Measurements from ENCODE around the gene MYO15B.

MYO15B gene

DNA sequence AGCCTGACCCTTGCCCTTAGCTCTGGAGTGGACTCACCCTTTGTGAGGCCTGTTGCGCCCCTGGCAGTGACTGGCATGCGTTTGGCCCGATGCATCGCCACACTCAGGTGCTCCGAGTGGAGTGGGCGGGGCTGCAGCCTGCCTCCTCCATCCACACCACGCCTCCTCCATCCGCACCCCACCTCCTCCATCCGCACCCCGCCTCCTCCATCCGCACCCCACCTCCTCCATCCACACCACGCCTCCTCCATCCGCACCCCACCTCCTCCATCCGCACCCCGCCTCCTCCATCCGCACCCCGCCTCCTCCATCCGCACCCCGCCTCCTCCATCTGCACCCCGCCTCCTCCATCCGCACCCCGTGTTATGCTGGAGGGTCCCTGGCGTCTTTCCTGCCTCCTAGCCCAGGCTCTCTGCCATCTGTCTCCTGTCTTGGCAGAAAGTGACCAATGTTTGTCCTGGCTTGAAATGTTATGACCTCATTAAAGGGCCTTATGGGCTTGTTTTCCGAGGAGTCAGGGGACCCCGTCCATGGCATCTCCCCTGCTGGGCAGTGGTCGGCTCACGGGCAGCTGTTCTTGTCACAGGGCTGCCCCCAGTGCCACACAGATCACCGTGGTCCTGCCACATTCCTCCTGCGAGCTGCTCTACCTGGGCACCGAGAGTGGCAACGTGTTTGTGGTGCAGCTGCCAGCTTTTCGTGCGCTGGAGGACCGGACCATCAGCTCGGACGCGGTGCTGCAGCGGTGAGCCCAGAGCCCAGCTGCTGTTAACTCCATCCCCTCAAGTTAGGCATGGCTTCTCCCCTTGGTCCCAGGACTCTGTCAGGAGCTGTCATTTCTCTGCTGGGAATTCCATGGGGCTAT, 28.7 kb upstream of the MYO15B start:
- in situ Hi-C loops (cut with HindIII; ENCODE audit: low sequenced_read_pairs) = no loop called here

DNA sequence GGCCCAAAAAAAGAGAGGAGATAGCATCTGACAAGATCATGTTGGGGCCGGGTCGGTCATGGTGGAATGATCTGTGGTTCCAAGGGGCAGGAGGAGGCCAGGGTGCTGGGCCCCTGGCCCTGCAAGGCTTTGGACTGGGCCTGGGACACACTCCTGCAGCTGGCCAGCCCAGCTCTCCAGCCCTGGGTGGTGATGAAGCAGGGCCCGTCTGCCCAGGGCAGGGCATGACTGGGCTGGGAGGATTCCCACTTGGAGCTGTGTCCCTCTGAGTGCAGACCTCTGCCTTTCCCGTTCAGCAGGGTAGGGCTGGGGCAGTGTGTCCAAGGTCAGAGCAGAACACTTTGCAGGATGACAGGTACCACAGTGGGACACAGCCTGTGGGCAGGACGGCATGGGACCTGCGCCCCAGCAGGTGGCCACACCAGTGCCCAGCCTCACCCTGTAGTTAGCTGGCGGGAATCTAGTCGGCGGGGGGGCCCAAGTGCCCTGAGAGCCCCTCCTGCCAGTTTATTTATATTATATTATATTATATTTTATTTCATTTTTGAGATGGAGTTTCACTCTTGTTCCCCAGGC, 27.6 kb upstream of the MYO15B start:
- in situ Hi-C loops (cut with HindIII; ENCODE audit: low sequenced_read_pairs) = no loop called here

DNA sequence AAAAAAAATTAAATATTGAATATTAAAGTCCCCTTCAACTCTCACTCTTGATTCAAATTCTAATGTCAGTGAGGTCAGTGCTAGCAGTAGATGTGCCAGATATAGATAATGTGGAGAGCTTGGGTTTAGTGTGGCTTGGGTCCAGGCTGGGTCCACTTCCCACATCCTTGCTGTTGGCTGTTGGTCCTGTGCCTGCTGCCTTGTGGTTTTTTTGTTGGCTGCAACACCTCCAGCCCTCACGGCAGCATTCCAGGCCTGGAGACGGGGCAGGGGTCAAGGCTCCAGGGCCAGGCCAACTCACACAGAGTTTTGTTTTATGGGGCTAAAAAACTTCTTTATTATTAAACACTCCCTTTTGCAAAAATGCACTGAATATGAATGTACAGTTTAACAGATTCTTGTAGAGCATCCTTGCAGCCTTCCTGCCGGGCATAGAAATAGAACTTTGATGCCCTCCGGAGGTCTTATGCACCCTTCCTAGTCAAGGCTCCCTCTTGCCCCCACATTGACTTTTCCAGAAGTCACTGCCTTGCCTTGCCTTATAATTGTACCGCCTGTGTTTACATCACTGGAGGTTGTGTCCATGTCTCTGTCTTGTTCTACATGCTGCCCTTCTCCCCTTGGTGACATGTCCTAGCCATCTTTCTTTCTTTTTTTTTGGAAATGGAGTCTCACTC, 25.5 kb upstream of the MYO15B start:
- in situ Hi-C loops (cut with HindIII; ENCODE audit: low sequenced_read_pairs) = no loop called here

DNA sequence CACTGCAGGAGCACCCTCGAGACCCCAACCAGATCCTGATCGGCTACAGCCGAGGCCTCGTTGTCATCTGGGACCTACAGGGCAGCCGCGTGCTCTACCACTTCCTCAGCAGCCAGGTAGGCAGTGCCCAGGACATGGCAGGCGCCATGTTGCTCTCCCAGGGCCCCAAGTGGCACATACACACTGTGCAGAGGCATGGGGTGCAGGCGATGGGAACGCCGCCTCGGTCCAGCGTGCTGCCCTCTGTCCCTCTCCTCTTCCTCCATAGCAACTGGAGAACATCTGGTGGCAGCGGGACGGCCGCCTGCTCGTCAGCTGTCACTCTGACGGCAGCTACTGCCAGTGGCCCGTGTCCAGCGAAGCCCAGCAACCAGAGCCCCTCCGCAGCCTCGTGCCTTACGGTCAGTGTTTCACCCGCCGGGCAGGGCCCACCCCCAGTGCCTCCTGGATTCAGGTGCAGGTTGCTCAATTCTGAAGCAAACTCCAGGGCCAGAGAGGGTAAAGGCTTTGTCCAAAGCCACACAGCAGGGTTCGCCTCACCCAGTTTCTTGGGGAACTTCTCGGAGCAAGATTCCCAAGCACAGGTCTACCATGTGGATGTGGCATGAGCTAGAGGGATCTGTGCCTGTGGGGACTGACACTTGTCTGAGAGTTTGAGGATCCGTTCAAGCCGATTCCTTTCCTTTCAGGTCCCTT, 24.4 kb upstream of the MYO15B start:
- in situ Hi-C loops (cut with HindIII; ENCODE audit: low sequenced_read_pairs) = no loop called here

- in situ Hi-C loops (cut with HindIII; ENCODE audit: low sequenced_read_pairs) = no loop called here
These were observed 23.4 kb upstream of the MYO15B start for GRCh38 chr17:75564195-75564594.

DNA sequence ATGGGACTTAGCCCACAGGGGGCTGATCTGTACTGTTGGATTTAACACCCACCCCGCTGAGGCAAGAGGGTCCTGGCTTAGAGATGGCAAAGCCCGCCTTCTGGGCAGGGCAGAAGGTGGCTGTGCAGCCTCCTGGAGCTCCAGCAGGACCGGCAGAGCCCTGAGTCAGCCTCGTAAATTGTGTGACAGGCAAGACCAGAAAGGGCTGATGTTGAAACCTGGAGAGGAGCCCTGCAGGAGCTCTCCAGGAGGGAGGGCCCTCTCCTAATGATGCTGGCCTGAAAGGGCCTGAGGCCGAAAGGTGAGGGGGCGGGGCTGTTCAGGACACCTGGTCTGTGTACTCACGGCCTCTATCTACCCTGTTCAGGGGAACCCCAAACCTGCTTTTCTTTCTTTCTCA, 22.5 kb upstream of the MYO15B start:
- in situ Hi-C loops (cut with HindIII; ENCODE audit: low sequenced_read_pairs) = no loop called here

DNA sequence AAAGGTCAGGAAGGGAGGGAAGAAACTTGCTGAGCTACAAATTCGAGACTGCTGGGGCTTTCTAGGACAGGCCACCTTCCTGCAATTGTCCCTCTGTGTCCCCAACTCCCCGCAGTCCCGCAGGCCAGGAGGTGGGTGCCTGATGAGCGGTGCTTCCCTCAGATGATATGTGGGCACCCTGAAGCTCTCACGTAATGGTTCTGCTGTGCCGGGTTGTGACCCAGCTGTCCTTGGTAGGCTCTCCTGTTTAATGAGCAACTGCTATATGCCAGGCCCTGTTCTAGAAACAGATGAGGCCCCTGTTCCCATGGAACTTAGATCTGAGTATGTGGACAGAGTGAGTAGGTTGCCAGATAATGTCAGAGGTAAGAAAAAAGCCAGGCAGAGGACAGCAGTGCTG, 22.0 kb upstream of the MYO15B start:
- in situ Hi-C loops (cut with HindIII; ENCODE audit: low sequenced_read_pairs) = no loop called here

DNA sequence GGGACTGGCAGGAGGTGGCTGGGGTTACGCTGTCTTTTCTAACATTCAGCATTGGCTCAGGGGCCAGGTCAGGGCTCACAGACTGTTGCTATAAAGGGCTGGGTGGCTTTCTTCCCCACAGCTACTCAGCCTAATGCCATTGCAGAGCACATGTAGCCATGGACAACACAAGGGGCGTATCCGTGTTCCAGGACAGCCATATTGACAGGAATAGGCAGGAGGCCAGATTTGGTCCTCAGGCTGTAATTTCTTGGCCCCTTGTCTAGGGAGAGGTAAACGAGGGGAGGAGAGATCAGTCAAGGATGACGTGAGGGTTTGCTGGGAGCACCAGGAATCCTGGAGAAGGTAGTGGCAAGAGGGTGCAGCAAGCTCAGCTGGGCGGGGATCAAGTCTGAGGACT, 21.2 kb upstream of the MYO15B start:
- in situ Hi-C loops (cut with HindIII; ENCODE audit: low sequenced_read_pairs) = no loop called here

- in situ Hi-C loops (cut with HindIII; ENCODE audit: low sequenced_read_pairs) = no loop called here
These were observed 20.8 kb upstream of the MYO15B start for GRCh38 chr17:75566834-75567233.

DNA sequence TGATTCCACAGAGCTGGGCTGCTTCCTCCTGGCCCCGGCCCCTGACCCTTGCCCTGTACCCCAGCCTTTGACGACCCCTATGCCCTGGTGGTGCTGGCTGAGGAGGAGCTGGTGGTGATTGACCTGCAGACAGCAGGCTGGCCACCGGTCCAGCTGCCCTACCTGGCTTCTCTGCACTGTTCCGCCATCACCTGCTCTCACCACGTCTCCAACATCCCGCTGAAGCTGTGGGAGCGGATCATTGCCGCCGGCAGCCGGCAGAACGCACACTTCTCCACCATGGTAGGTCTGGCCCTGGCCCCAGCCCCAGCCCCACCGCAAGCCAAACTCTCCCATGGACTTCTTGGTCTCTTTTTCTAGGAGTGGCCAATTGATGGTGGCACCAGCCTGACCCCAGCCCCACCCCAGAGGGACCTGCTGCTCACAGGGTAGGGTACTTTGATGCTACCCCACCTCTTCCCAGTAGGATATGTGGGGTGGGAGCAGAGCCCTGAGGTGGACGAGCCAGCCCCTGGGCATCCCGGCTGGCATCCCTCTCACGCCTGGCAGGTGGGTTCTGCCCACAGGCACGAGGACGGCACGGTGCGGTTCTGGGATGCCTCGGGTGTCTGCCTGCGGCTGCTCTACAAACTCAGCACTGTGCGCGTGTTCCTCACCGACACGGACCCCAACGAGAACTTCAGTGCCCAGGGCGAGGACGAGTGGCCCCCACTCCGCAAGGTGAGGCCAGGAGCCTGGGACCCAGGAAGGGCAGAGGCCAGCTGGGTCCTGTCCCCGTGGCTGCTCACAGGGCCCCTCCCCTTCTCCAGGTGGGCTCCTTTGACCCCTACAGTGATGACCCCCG, 19.0 kb upstream of the MYO15B start:
- in situ Hi-C loops (cut with HindIII; ENCODE audit: low sequenced_read_pairs) = no loop called here

- in situ Hi-C loops (cut with HindIII; ENCODE audit: low sequenced_read_pairs) = no loop called here
These were observed 17.4 kb upstream of the MYO15B start for GRCh38 chr17:75570034-75570676.

DNA sequence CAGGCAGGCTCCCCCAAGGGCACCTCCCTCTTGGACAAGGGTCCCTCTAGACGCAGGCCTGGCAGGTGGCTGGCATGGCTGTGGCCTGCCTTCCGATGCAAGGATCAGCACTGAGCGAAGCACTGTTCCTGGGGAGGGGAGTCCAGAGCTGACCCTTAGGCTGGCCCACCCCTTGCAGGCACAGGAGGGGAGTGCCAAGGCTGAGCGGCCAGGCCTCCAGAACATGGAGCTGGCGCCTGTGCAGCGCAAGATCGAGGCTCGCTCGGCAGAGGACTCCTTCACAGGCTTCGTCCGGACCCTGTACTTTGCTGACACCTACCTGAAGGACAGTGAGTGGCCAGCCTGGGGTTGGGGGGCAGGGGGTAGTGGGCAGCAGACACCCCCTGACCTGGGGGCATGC, 16.8 kb upstream of the MYO15B start:
- in situ Hi-C loops (cut with HindIII; ENCODE audit: low sequenced_read_pairs) = no loop called here

GRCh38 chr17:75571197-75571884, 16.3 kb upstream of the MYO15B start:
- in situ Hi-C loops (cut with HindIII; ENCODE audit: low sequenced_read_pairs) = no loop called here

- in situ Hi-C loops (cut with HindIII; ENCODE audit: low sequenced_read_pairs) = no loop called here
These were observed 15.8 kb upstream of the MYO15B start for GRCh38 chr17:75571885-75572215.

GRCh38 chr17:75572713-75573539, 14.7 kb upstream of the MYO15B start:
- in situ Hi-C loops (cut with HindIII; ENCODE audit: low sequenced_read_pairs) = no loop called here

DNA sequence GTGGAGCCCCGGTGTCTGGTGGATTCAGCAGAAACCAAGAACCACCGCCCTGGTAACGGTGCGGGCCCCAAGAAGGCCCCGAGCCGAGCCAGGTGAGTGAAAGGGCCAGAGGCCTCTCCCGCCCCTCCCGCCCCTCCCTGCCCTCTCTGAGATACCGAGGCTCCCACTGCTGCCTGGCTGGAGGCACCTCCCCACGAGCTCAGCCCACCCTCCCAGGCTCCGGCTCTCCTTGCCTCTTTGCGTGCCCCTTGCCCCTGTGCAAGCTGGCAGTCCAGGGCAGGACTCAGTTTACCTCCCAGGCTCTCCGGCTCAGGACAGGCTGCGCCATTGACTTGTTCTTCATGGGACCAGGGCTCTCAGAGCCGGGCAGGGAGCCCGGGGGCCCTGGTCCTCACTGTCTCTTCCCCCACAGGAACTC, 14.1 kb upstream of the MYO15B start:
- in situ Hi-C loops (cut with HindIII; ENCODE audit: low sequenced_read_pairs) = no loop called here

- in situ Hi-C loops (cut with HindIII; ENCODE audit: low sequenced_read_pairs) = no loop called here
These were observed 13.6 kb upstream of the MYO15B start for GRCh38 chr17:75573994-75574393.

- in situ Hi-C loops (cut with HindIII; ENCODE audit: low sequenced_read_pairs) = no loop called here
These were observed 13.1 kb upstream of the MYO15B start for GRCh38 chr17:75574404-75575036.
